GM12875 (cell line): ENCODE measurements around the gene HDAC11.

Experiments used
- H3K4me3 ChIP-seq: one replicate; pipeline ENCODE4 v1.5.1; 2011; ENCODE audit warnings: low read depth, low read length, control low read depth
- TF ChIP-seq, protein P1 (sequence below): IDR thresholded peaks from 2 replicates; pipeline ENCODE4 v1.5.1; 2011; ENCODE audit warnings: low read depth, mild to moderate bottlenecking, control low read depth, inconsistent platforms, low read length, moderate library complexity, borderline replicate concordance; ENCODE audit not compliant: insufficient read depth

The HDAC11 gene

GRCh38 chr3:13524979-13525669, 45.0 kb downstream of the HDAC11 start:
- H3K4me3 ChIP-seq, result no peak overlapping the region
- TF ChIP-seq, protein P1, sequence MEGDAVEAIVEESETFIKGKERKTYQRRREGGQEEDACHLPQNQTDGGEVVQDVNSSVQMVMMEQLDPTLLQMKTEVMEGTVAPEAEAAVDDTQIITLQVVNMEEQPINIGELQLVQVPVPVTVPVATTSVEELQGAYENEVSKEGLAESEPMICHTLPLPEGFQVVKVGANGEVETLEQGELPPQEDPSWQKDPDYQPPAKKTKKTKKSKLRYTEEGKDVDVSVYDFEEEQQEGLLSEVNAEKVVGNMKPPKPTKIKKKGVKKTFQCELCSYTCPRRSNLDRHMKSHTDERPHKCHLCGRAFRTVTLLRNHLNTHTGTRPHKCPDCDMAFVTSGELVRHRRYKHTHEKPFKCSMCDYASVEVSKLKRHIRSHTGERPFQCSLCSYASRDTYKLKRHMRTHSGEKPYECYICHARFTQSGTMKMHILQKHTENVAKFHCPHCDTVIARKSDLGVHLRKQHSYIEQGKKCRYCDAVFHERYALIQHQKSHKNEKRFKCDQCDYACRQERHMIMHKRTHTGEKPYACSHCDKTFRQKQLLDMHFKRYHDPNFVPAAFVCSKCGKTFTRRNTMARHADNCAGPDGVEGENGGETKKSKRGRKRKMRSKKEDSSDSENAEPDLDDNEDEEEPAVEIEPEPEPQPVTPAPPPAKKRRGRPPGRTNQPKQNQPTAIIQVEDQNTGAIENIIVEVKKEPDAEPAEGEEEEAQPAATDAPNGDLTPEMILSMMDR, result no peak

GRCh38 chr3:13525827-13526625, 45.9 kb downstream of the HDAC11 start:
- TF ChIP-seq, protein P1, result no peak
- no peak overlapping the region for H3K4me3 ChIP-seq

DNA sequence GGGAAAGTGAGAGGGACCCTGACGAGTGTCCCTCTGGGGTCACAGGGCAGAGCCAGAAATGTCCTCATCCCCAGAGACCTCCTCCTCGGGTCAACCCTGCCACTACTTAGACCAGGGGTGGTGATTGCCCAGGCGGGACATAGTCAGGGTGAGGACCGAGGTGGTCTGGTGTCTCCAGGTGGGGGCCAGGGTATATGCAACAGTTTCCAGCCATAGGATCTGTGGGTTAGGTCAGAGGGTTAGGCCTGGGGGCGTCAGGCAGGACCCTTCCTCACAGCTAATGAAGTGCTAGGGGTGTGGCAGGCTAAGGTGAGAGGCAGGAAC, 46.5 kb downstream of the HDAC11 start:
- TF ChIP-seq, protein P1, result no peak
- no peak overlapping the region for H3K4me3 ChIP-seq

GRCh38 chr3:13528217-13528867, 48.2 kb downstream of the HDAC11 start:
- no peak overlapping the region for H3K4me3 ChIP-seq
- TF ChIP-seq, protein P1, result no peak; the same call in 1 of the 2 replicates

- TF ChIP-seq, protein P1, result no peak
- no peak overlapping the region for H3K4me3 ChIP-seq
These were observed 49.3 kb downstream of the HDAC11 start for GRCh38 chr3:13529196-13530112.

- H3K4me3 ChIP-seq, result no peak overlapping the region
- TF ChIP-seq, protein P1, result no peak
These were observed 50.3 kb downstream of the HDAC11 start for GRCh38 chr3:13530241-13531009.
